KOPT-K1 (cell line): ENCODE data around the gene LTBP2.

Source experiments
- H3K27ac ChIP-seq: fragments of 200-600 bp; sonication (generic); 2 replicates; pipeline ENCODE4 v1.5.1; 2016; ENCODE audit warnings: antibody characterized with exemption, mild to moderate bottlenecking, low read depth, low read length; ENCODE audit not compliant: poor library complexity, severe bottlenecking
- H3K36me3 ChIP-seq: fragments of 200-600 bp; sonication (generic); 2 replicates; pipeline ENCODE4 v1.5.1; 2017; ENCODE audit warnings: antibody characterized with exemption, mild to moderate bottlenecking, low read length, moderate library complexity; ENCODE audit not compliant: insufficient read depth
- H3K9me3 ChIP-seq: fragments of 200-600 bp; sonication (generic); 2 replicates; pipeline ENCODE4 v1.5.1; 2017; ENCODE audit warnings: antibody characterized with exemption, low read length, mild to moderate bottlenecking; ENCODE audit not compliant: insufficient read depth, poor library complexity, severe bottlenecking

Gene LTBP2

DNA sequence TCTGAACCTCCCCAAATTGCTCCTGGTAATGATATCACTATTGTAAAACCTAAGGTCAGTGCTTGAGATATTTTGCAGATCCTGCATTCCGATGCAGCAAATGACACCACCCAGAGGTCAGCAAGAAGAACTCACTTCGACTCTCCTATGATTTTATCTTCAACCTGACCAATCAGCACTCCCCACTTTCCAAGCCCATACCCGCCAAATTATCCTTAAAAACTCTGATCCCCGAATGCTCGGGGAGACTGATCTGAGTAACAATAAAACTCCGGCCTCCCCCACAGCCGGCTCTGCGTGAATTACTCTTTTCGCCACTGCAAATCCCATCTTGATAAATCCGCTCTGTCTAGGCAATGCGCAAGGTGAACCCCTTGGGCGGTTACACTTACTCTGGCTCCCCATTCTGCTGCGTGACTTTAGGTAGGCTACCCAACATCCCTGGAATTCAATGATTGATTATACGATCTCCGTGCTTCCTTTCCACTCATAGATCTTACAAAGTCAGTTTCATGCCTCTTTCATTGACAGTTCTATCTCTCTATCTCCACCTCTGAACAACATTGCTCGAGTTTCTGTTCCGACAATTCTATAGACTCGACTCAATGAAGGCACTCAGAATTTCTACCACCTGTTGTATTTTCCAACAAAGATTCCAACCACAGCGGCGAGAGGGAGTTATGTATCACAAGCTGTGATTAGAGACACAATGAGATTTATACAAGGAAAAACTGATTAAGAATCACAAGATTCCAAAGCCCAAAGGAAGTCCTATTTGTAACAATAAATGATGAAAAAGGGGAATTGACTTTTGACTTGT, 119.9 kb downstream of the LTBP2 start:
- peak overlapping the region; percentile 65 for H3K27ac ChIP-seq
- peaks cover 14% of the 10 kb centered on the region; the same call in 1 of the 2 replicates for H3K36me3 ChIP-seq
- H3K9me3 ChIP-seq = no peaks in the 10 kb centered on the region

- no peaks in the 10 kb centered on the region for H3K9me3 ChIP-seq
- H3K36me3 ChIP-seq = peaks cover 3% of the 10 kb centered on the region; the same call in 1 of the 2 replicates
- no peak overlapping the region for H3K27ac ChIP-seq
Observed at GRCh38 chr14:74490486-74490885, 121.6 kb downstream of the LTBP2 start.

DNA sequence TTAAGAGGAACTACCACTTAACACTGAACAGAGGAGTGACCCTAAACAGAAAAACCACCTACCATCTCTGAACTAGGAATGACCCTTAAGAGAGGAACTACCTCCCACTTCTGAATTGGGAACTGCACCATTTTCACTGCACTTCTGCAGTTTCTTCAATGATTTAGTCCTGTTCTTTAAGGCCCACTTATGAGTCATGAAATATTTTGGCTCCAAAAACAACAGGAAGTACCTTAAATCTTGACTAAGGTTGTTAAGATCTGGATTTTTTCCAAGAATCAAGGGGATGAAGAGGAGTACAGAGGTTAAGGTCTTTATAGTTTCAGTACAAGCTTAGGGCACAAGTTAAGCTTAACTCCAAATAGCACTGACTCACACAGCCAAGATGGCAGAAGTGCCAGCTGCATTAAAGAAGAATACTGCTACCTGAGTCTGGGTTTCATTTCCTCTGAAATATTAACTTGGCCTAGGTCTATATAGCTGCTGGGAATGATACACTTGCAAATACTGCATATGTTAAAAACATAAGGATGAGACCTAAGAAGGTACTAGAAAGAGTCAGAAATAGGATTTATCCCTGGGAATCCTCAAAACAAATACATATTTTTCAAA, 123.1 kb downstream of the LTBP2 start:
- Histone ChIP-seq H3K27ac (no peak overlapping the region), H3K9me3 (no peaks in the 10 kb centered on the region), H3K36me3 (peaks cover 5% of the 10 kb centered on the region; the same call in 1 of the 2 replicates)

- Histone ChIP-seq H3K9me3 (no peaks in the 10 kb centered on the region), H3K36me3 (peaks cover 5% of the 10 kb centered on the region; the same call in 1 of the 2 replicates), H3K27ac (no peak overlapping the region)
Observed at GRCh38 chr14:74486164-74486563, 125.9 kb downstream of the LTBP2 start.

DNA sequence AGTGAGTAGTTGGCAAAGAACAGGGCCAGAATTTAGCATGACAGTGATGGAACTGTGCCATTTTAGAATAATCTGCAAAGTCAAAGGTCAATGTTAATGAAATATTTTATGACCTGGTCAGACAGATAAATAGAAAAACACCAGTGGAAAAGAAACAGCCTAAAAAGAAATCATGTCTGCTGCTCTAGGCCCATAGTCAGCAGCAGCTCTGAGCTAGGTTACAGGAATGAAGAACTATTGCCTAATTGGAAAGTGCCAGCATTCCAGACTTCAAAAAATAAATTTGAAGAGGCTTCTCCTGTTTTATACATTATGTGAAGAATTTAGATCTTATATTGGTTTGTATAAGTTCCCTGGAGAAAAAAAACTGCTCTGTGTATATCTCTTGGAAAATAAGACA, 128.7 kb downstream of the LTBP2 start:
- Histone ChIP-seq H3K9me3 (no peaks in the 10 kb centered on the region), H3K27ac (no peak overlapping the region), H3K36me3 (peaks cover 18% of the 10 kb centered on the region)

DNA sequence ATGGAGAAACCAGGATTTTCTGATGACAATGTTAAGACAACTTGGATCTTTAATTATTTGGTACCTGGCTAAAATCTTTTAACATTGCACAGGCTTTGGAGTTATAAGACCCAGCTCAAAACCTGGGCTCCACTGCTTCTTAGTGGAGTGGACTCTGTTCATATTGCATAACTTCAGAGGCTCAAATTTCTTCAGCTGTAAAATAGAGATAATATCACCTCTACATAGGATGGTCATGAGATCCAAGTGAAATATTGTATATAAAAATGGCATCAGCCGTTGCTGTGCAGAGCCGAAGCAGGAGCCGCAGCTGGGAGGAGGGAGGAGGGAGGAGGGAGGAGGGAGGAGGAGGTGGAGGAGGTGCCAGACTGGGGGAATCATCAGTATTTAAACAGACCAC, 129.5 kb downstream of the LTBP2 start:
- H3K9me3 ChIP-seq = no peaks in the 10 kb centered on the region
- H3K27ac ChIP-seq = no peak overlapping the region
- peaks cover 18% of the 10 kb centered on the region for H3K36me3 ChIP-seq

- Histone ChIP-seq H3K9me3 (no peaks in the 10 kb centered on the region), H3K36me3 (peaks cover 18% of the 10 kb centered on the region), H3K27ac (no peak overlapping the region)
Observed at GRCh38 chr14:74480046-74480445, 132.0 kb downstream of the LTBP2 start.

DNA sequence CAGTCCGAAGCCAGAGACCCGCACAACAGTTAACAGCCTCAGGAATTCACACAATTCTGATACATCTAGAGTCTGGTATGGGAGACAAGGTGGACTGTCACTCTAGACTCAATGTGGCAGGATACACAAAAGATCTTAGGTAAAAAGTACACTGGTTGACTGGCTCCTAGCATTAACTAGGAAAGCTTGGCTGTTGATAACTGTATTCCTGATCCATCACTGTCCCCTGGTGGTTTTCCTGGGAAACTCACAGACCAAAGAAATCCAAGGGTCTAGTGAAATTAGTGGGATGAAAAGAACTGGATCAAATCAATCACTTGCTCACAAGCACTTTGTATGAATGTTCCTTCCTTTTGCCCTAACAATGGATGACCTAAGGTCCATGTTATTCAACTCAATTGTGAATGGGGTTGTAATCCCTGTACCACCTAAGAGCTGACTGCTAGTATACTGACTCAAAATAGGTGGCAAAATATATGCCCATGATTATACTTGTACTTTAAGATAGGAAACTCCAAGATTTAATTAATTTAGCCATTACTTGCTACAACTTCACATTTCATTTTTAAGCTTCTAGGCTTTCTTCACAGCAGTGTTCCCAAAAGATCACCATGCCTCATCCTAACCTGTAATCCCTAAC, 132.9 kb downstream of the LTBP2 start:
- H3K36me3 ChIP-seq = peaks cover 14% of the 10 kb centered on the region

DNA sequence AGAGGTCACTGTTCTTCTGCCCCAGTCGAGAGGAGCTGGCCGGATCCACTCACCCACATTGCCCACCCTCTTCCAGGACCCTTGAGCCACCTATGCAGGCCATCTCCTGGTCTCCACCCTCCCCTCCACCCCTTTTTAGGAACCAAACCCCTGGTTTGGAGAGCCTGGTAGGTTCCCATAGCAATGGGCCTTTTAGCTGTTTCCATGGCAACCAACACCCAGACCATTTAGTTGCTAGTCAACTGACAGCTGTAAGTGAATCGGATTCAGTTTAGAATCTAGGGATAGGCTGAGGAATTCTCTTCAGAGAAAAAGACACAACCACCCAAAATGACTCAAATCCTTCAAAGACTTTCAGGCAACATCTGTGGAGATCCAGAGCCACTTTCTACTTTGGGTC, 135.4 kb downstream of the LTBP2 start:
- Histone ChIP-seq H3K36me3 (peaks cover 13% of the 10 kb centered on the region), H3K9me3 (no peaks in the 10 kb centered on the region), H3K27ac (no peak overlapping the region)

More for the DNA sequence above, 132.9 kb downstream of the LTBP2 start:
- H3K27ac ChIP-seq = no peak overlapping the region
- no peaks in the 10 kb centered on the region for H3K9me3 ChIP-seq

- Histone ChIP-seq H3K36me3 (peaks cover 12% of the 10 kb centered on the region), H3K9me3 (no peaks in the 10 kb centered on the region), H3K27ac (no peak overlapping the region)
Observed at GRCh38 chr14:74476107-74476506, 135.9 kb downstream of the LTBP2 start.

DNA sequence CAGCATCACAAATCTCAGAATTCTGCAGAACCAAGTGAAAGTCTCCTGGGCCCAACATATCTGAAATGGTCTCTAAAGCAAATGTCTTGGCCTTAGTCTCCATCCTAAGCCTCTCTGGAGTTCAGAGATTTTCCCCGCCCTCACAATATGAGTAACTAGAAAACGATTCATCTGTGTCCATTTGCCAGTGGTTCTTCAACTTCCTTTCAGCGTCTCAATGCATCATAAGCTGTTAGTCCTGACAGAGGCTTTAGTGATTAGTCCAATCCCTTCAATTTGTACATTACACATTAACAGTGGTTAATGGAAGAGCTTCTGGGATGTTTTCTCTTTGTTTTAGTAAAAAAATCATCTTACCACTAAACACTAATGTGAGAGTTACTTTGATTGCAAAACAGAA, 136.4 kb downstream of the LTBP2 start:
- H3K9me3 ChIP-seq = no peaks in the 10 kb centered on the region
- H3K36me3 ChIP-seq = peaks cover 8% of the 10 kb centered on the region
- H3K27ac ChIP-seq = no peak overlapping the region

DNA sequence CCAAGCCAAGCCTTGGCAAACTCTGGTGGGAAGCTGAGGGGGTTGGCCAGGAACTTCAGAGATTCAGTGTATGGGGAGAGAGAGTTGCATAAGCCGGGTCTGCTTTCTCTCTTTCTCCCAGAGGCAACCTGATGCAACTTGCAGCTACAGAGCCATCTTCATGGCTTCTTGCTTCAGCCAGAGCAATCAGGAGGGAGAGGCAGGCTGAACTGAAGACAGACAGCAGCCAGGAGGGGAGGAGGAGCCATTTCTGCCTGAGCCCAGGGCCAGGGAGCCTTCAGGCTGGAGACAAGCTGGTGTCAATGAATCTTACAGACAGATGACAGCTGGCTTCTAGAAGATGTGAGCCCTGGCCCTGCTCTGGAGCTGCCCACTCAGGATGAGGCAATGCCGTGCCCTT, 137.7 kb downstream of the LTBP2 start:
- no peaks in the 10 kb centered on the region for H3K9me3 ChIP-seq
- no peak overlapping the region for H3K27ac ChIP-seq
- H3K36me3 ChIP-seq = no peaks in the 10 kb centered on the region

DNA sequence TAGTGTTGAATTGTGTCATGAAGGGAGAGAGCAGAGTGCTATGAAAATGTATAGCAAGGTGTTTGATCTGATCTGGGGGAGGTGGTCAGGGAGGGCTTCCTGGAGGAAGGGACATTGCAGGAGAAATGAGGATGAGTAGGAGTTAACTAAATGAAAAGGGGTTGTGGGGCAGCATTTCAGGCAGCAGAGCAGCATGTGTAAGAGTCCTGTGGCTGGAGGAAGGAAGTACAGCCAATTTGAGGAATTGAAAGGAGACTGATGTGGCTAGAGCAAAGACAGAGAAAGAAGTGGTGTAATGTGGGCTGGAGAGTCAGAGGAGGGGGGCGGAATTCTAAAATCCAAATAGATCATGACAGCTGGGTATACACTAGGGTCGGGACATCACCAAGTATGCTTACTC, 139.4 kb downstream of the LTBP2 start:
- H3K27ac ChIP-seq = no peak overlapping the region
- H3K36me3 ChIP-seq = no peaks in the 10 kb centered on the region
- H3K9me3 ChIP-seq = no peaks in the 10 kb centered on the region

GRCh38 chr14:74469548-74470518, 142.2 kb downstream of the LTBP2 start:
- Histone ChIP-seq H3K9me3 (no peaks in the 10 kb centered on the region), H3K36me3 (no peaks in the 10 kb centered on the region)

More at GRCh38 chr14:74469548-74470518, 142.2 kb downstream of the LTBP2 start:
- H3K27ac ChIP-seq = no peak overlapping the region
